NCI-H82 treated with DMSO at 0.1 percent for 48 hours (cell line): ENCODE data around the gene WWOX.

Experiments used
- DNase-seq: peaks from one replicate; lab custom pipeline; 2025; ENCODE audit not compliant: unreplicated experiment; lab: John Stamatoyannopoulos, UW

WWOX gene

GRCh38 chr16:78326731-78327130 lies 227.3 kb downstream of the WWOX start:
- no peak for DNase-seq

- no peak for DNase-seq
Measured at GRCh38 chr16:78331731-78332130, 232.3 kb downstream of the WWOX start.

- DNase-seq: no peak
Measured at GRCh38 chr16:78333808-78334207, 234.4 kb downstream of the WWOX start.

GRCh38 chr16:78340590-78340989 lies 241.1 kb downstream of the WWOX start:
- no peak for DNase-seq

GRCh38 chr16:78348068-78348467 lies 248.6 kb downstream of the WWOX start:
- DNase-seq: no peak

- no peak for DNase-seq
Measured at GRCh38 chr16:78348886-78349285, 249.4 kb downstream of the WWOX start.

- DNase-seq: no peak
Measured at GRCh38 chr16:78352184-78352583, 252.7 kb downstream of the WWOX start.

GRCh38 chr16:78353640-78354275 lies 254.3 kb downstream of the WWOX start:
- DNase-seq: no peak

GRCh38 chr16:78362524-78363135 lies 263.2 kb downstream of the WWOX start:
- DNase-seq: no peak

GRCh38 chr16:78363843-78364555 lies 264.5 kb downstream of the WWOX start:
- DNase-seq: no peak

GRCh38 chr16:78364556-78364880 lies 265.1 kb downstream of the WWOX start:
- peak; percentile 83 for DNase-seq

GRCh38 chr16:78365366-78365765 lies 265.9 kb downstream of the WWOX start:
- no peak for DNase-seq

GRCh38 chr16:78368121-78369102 lies 269.0 kb downstream of the WWOX start:
- no peak for DNase-seq

- DNase-seq: no peak
Measured at GRCh38 chr16:78372277-78372676, 272.8 kb downstream of the WWOX start.

GRCh38 chr16:78375055-78375679 lies 275.7 kb downstream of the WWOX start:
- no peak for DNase-seq

- no peak for DNase-seq
Measured at GRCh38 chr16:78376452-78376851, 277.0 kb downstream of the WWOX start.

GRCh38 chr16:78377312-78377711 lies 277.9 kb downstream of the WWOX start:
- no peak for DNase-seq

GRCh38 chr16:78381060-78381459 lies 281.6 kb downstream of the WWOX start:
- no peak for DNase-seq

- no peak for DNase-seq
Measured at GRCh38 chr16:78383118-78383517, 283.7 kb downstream of the WWOX start.

GRCh38 chr16:78385086-78385805 lies 285.8 kb downstream of the WWOX start:
- DNase-seq: no peak
